ENCODE measurements around the gene TAS2R14. TPM values are rescaled to one million over a fixed set of nuclear protein-coding genes. Genes with fewer than 3 reads are reported as not detected.

The TAS2R14 gene
- total RNA-seq, 2 donors from 2014 or later, result 2.0 to 8.1 TPM

- DNase-seq, result no peak
- no peak overlapping the region for H3K9ac ChIP-seq (ENCODE audit: extremely low read depth, low read length, poor library complexity, severe bottlenecking)
- H3K4me1 ChIP-seq (ENCODE audit: control insufficient read depth, insufficient read depth, low read length), result no peaks in the 10 kb centered on the region
- no peaks in the 10 kb centered on the region for H3K9me3 Mint-ChIP-seq
- H3K27me3 ChIP-seq (ENCODE audit: control insufficient read depth, insufficient read depth, low read length, poor library complexity, severe bottlenecking), result no peaks in the 10 kb centered on the region
- H3K36me3 ChIP-seq (ENCODE audit: control insufficient read depth, insufficient read depth, low read length), result no peaks in the 10 kb centered on the region
- H3K4me3 Mint-ChIP-seq, result no peak overlapping the region
- H3K36me3 Mint-ChIP-seq (ENCODE audit: low read depth), result peaks cover 2% of the 10 kb centered on the region
- no peak for TF ChIP-seq CTCF (conservative IDR thresholded peaks at IDR 0.05)
- no peaks in the 10 kb centered on the region for H3K27me3 Mint-ChIP-seq (ENCODE audit: insufficient read depth)
- no peaks in the 10 kb centered on the region for H3K9me3 ChIP-seq (ENCODE audit: control insufficient read depth, low read length)
- no peak overlapping the region for H3K4me3 ChIP-seq (ENCODE audit: low read length)
- no peak overlapping the region for H3K27ac Mint-ChIP-seq
- H3K4me1 Mint-ChIP-seq, result peaks cover 26% of the 10 kb centered on the region
- 74% methylated on average over 3 of the region's 3 CpGs; no CpG with 5 or more reads in 1 of the 2 experiments for WGBS, 2 experiments (ENCODE audit: insufficient coverage in 1 of 2, insufficient read length in 1 of 2)
- no peak overlapping the region for H3K27ac ChIP-seq (ENCODE audit: low read depth, low read length)
These were observed 35.9 kb upstream of the TAS2R14 start for GRCh38 chr12:10974965-10975364.

GRCh38 chr12:10968765-10969456 lies 29.8 kb upstream of the TAS2R14 start:
- H3K27ac Mint-ChIP-seq, result peak overlapping the region; percentile 37
- Histone ChIP-seq H3K27me3 (ENCODE audit: control insufficient read depth, insufficient read depth, low read length, poor library complexity, severe bottlenecking) (no peaks in the 10 kb centered on the region), H3K9me3 (ENCODE audit: control insufficient read depth, low read length) (no peaks in the 10 kb centered on the region), H3K4me3 (ENCODE audit: low read length) (no peak overlapping the region), H3K27ac (ENCODE audit: low read depth, low read length) (no peak overlapping the region), H3K4me1 (ENCODE audit: control insufficient read depth, insufficient read depth, low read length) (no peaks in the 10 kb centered on the region), H3K9ac (ENCODE audit: extremely low read depth, low read length, poor library complexity, severe bottlenecking) (no peak overlapping the region), H3K36me3 (ENCODE audit: control insufficient read depth, insufficient read depth, low read length) (no peaks in the 10 kb centered on the region)
- WGBS, 2 experiments (ENCODE audit: insufficient coverage in 1 of 2, insufficient read length in 1 of 2), result 93% methylated on average over 9 to 15 of the region's 15 CpGs
- peaks cover 2% of the 10 kb centered on the region for H3K9me3 Mint-ChIP-seq
- peaks cover 6% of the 10 kb centered on the region for H3K4me1 Mint-ChIP-seq
- H3K4me3 Mint-ChIP-seq, result no peak overlapping the region
- no peaks in the 10 kb centered on the region for H3K27me3 Mint-ChIP-seq (ENCODE audit: insufficient read depth)
- peaks cover 24% of the 10 kb centered on the region for H3K36me3 Mint-ChIP-seq (ENCODE audit: low read depth)
- no peak for DNase-seq
- no peak for TF ChIP-seq CTCF (conservative IDR thresholded peaks at IDR 0.05)

GRCh38 chr12:10967409-10967808 lies 28.3 kb upstream of the TAS2R14 start:
- H3K27ac Mint-ChIP-seq, result no peak overlapping the region

More at GRCh38 chr12:10967409-10967808, 28.3 kb upstream of the TAS2R14 start:
- WGBS, 2 experiments (ENCODE audit: insufficient coverage in 1 of 2, insufficient read length in 1 of 2), result 97 to 100% methylated on average over 1 to 2 of the region's 2 CpGs
- H3K4me1 Mint-ChIP-seq, result peaks cover 6% of the 10 kb centered on the region
- H3K9ac ChIP-seq (ENCODE audit: extremely low read depth, low read length, poor library complexity, severe bottlenecking), result no peak overlapping the region
- peaks cover 2% of the 10 kb centered on the region for H3K9me3 Mint-ChIP-seq
- H3K4me3 Mint-ChIP-seq, result no peak overlapping the region
- H3K9me3 ChIP-seq (ENCODE audit: control insufficient read depth, low read length), result no peaks in the 10 kb centered on the region
- H3K4me3 ChIP-seq (ENCODE audit: low read length), result no peak overlapping the region
- H3K4me1 ChIP-seq (ENCODE audit: control insufficient read depth, insufficient read depth, low read length), result no peaks in the 10 kb centered on the region
- no peak for TF ChIP-seq CTCF (conservative IDR thresholded peaks at IDR 0.05)
- no peak for DNase-seq
- H3K36me3 ChIP-seq (ENCODE audit: control insufficient read depth, insufficient read depth, low read length), result no peaks in the 10 kb centered on the region
- H3K36me3 Mint-ChIP-seq (ENCODE audit: low read depth), result peaks cover 27% of the 10 kb centered on the region
- H3K27ac ChIP-seq (ENCODE audit: low read depth, low read length), result no peak overlapping the region
- no peaks in the 10 kb centered on the region for H3K27me3 ChIP-seq (ENCODE audit: control insufficient read depth, insufficient read depth, low read length, poor library complexity, severe bottlenecking)
- H3K27me3 Mint-ChIP-seq (ENCODE audit: insufficient read depth), result no peaks in the 10 kb centered on the region

Data from endodermal cell (in vitro differentiated cells).